Ramos (cell line): Measurements from ENCODE around the gene ALPI.
"Not testable (repeated sequence)": the region's sequence is repeated elsewhere in the genome, so short reads cannot be mapped to it uniquely, and the experiment has no call there.

Experiments
- in situ Hi-C: fragments of 300-500 bp; cut with MboI; formaldehyde crosslinking; loops from one replicate; pipeline ENCODE4 v1.14.3; 2022; ENCODE audit warnings: low sequenced_read_pairs; ENCODE audit not compliant: unreplicated experiment

Gene ALPI

DNA sequence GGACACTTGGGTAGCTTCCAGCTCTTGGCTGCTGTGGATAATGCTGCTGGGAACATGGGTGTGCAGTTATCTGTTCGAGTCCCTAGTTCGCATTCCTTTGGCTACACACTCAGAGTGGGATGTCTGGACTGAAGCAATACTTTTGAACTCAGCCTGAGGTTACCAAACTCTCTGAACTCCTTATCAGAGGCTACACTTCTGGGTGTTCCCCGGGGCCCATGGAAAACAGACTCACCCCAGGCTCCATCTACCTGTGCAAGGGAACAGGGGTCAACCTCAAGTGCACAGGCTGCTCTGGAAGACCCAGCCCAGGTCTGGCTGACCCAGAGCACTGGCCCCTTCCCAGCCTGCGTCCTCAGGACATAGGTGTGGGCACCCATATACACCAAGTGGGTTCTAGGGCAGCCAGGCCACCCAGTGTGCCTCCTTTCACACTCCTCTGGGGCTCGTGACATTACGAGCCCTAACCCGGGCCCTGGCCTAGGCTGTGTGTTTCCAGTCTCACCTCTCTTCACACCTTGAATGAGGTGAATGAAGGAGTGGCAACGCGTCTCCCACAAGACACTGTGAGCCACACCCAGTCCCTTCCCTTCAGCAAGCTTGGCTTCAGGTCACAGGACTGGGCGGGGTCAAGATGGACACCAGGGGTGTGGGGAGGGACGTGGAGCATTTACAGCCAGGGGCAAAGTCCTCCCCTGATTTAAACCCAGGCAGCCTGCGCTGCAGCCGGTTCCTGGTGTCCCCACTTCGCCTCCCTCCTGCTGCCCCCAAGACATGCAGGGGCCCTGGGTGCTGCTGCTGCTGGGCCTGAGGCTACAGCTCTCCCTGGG is at the start of gene ALPI:
ALPI (plus strand) TSS at position 728 of the 830 bp plus-strand sequence; CDS start at position 775, 47 bp downstream.
- in situ Hi-C loops, result no loop called here

DNA sequence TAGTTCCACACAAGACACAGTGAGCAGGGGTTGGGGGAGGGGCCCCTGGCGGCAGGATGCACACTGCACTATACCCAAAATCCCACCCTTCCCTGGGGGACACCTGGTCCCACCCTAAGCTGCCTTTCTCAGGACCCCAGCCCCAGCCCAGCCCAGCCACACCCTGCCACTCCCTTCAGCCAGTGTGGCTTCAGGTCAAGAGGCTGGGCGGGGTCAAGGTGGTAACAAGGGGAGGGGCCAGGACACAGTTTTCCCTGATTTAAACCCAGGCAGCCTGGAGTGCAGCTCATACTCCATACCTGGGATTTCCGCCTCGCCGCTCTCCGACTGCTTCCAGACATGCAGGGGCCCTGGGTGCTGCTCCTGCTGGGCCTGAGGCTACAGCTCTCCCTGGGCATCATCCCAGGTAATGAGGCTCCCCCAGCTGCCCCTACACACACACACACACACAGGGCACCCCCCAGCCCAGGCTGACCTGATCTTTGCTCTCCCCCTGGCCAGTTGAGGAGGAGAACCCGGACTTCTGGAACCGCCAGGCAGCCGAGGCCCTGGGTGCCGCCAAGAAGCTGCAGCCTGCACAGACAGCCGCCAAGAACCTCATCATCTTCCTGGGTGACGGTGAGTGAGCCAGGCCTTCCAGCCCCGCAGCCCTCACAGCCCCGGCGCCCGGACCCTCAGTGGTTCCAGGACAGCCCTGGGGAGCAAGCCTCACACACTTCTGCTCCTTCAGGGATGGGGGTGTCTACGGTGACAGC is 49.2 kb upstream of the ALPI start, which contains the start of gene ALPG:
ALPG (plus strand) TSS at position 289 of the 755 bp plus-strand sequence; CDS start at position 340, 51 bp downstream.
- in situ Hi-C loops, result no loop called here

DNA sequence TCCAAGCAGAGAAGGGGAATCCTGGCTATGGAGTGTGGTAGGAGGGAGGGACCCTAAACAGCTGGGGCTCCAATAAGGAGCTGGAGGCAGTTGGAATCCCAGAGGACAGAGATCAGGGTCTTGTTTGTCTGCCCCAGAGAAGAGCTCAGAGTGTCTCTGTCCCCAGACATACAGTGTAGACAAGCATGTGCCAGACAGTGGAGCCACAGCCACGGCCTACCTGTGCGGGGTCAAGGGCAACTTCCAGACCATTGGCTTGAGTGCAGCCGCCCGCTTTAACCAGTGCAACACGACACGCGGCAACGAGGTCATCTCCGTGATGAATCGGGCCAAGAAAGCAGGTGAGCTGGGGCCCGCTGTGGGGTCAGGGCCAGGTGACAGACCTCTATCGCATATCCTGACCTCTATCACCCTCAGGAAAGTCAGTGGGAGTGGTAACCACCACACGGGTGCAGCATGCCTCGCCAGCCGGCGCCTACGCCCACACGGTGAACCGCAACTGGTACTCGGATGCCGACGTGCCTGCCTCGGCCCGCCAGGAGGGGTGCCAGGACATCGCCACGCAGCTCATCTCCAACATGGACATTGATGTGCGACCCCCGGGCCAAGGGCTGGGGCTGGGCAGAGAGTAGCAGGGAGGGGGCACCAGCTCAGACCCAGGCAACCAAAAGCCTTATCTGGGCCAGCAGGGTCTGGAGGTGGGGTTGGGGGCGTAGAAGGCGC is 48.4 kb upstream of the ALPI start:
- in situ Hi-C loops, result not testable (repeated sequence)

DNA sequence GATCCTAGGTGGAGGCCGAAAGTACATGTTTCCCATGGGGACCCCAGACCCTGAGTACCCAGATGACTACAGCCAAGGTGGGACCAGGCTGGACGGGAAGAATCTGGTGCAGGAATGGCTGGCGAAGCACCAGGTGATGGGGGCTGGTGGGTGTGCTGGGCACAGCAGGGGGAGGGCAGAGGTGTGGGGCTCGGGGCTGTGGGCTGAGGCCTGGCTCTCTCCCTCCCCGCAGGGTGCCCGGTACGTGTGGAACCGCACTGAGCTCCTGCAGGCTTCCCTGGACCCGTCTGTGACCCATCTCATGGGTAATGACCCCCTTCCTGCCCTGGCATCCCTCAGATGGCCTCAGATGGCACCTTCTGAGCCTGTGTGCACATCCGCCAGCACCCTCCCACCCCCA is 47.7 kb upstream of the ALPI start:
- in situ Hi-C loops, result not testable (repeated sequence)

DNA sequence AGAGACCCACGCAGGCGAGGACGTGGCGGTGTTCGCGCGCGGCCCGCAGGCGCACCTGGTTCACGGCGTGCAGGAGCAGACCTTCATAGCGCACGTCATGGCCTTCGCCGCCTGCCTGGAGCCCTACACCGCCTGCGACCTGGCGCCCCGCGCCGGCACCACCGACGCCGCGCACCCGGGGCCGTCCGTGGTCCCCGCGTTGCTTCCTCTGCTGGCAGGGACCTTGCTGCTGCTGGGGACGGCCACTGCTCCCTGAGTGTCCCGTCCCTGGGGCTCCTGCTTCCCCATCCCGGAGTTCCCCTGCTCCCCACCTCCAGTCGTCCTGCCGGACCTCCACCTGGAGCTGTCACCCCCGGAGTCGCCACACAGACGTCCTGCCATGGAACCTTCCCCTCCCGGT is 46.3 kb upstream of the ALPI start:
- in situ Hi-C loops, result not testable (repeated sequence)

DNA sequence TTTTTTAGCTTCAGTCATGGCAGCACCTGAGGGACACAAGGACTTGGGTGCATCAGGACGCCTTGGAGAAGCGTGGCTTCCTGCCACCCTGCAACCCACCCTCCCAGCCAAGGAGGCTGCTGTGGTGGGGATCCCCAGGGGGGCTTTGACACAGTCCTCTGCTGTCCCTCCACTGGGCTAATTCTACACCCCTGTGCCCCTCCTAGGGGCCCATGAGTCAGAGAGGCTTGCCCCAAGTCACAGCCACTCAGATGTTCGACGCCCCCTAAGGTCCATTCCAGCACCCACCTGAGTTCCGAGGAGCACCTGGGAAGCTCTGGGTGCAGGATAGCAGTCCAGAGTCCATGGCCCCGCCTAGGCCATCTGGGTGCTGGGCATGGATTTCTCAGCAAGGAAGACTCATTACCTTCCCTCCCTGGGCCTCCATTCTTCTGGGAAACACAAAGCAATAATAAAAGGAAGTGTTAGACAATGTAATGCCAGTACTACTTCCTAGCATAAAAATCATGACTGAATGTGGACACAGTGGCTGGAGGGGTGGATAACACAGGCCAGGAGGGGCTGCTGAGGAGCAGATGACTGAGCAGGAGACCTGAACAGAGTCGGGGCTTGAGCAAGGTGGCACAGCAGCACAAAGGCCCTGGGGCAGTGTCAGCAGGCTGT is 45.6 kb upstream of the ALPI start:
- in situ Hi-C loops, result no loop called here

DNA sequence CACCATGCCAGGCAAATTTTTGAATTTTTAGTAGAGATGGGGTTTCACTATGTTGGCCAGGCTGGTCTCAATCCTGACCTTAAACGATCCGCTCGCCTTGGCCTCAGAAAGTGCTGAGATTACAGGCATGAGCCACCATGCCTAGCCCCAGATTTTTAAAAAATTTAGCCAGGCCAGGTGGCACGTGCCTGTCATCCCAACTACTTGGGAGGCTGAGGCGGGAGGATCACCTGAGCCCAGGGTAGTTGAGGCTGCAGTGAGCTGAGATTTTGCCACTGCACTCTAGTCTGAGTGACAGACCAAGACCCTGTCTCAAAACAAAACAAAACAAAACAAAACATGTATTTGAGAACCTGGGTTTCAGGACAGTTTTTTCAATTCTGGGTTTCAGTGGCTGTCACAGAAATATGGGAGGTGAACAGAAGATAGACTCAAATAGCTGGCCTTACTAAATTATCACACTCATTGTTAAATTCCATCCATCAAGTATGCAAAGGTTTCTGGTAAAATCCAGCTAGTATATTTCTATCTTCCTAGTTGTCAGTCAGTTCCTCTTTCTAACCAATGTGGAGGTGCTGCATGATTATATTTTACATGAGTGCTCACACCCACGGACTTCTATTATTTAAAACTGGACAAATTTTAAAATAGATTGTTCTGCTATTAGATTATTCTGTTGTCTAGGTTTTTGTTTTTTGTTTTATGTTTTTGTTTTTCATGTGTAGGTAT is 43.9 kb upstream of the ALPI start:
- in situ Hi-C loops, result no loop called here

DNA sequence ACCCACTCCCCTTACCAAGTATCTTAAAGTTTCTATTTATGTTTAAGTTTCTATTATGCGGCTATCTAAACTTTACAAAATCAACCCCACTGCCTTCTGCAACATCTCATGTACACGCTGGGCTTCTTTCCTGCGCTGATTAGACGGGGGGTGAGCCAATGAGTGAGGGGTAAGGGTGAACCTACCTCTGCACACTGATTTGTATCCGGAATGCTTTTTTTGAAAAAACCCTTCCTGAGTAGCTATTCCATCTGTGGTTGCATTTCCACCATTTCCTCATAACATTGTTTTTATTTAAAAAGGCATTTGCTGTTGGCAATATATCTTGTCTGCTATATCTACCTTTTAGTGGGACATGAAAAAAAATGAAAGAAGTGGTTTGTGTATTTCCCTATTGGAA is 43.0 kb upstream of the ALPI start:
- in situ Hi-C loops, result no loop called here

DNA sequence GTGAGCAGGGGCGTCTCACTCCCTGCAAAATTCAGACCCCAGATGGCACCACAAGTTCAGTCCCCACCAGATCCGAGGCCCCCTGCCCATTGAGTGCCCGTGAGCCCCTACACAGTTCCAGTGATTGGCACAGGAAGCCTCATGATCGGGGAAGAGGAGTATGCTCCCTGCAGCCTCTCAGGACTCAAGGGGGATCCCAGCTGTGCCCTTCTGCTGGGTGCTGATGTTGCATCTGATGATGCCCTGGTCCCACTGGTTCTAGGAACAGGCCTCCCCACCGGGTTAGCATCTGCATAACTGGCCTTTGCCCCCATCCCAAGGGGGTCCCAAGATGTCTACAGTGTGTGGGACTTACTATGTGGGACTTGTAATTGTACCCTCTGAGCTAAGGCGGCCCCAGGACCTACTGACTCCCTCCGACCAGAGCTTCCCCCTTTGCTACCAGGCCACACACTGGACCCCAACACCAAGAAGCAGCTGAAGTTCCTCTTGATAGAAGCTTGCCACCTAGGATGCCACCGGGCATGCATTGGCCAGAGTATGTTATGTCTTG is 40.7 kb upstream of the ALPI start:
- in situ Hi-C loops, result no loop called here

DNA sequence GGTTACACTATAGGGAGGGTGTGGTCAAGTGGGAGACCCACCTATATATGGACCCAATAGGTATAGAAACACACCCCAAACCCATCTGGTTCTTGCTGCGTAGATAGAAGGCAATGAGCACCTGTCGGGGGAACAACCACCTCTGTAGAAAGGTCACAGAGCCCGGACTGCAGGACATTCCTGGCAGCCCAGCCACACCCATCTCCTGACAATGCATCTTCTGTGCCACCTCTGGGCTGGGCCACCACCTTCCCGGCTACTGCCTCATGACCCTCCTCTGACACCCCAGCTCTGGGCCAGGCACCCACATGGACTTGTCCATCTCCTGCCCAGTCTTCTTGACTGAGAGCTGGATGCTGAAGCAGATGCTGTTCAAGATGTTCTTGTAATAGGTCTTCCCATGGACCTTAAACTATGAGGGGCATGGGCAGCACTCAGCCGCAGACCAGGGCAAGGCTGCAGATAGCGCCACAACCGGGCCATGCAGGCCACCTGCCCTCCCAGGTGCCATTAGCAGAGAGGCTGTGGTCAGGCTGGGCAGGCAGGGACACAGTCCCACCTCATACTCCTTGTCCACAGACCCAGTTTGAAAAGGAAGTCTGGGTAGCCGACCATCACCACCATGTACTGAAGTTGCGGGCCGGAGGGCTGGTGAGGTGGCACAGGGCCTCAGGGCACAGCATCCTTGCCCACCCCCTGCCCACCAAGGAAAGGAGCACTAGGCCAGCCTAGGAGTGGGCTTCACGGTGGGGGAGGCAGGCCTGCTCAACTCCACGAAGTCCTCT is 40.0 kb upstream of the ALPI start:
- in situ Hi-C loops, result no loop called here

DNA sequence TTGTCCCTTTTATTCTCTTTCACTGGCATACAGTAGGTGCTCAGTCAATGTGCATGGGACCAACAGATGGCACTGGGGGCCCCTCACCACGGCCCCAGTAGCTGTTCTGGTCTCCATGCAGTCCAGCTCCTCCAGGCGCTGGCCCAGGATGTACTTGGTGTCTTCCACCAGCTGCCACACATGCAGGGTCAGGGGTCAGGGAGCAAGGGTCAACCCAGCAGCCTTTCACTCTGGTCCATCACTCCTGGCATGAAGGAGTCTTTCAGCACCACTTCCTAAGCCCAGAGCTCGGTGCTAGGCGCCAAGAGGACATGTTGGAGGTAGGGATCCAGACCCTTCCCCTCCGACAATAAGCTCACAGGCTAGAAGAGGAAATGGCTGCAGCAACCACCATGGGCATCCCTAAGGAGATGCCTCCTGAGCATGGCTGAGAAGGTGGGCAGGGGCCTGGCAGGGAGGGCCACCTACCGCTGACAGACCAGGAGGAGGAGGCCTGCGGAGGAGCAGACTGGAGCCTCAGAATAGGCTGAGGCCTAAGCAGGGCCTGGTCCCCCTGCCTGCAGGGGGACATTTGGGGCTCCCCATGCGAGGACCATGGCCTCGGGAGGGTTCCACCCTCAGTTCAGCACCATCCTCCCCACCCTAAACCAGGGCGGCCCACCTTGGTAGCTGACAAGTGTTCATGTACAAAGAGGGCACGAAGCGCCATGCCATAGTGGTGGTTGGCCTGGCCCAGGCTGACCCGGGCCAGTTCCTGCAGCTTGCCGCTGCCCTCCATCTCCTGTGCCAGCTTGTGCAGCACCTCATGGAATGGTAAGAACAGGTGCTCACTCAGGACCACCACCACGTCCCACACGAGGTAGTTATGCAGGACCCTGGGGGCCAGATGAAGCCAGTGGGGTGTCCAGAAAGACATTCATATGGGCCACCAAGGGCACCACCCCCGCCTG is 39.2 kb upstream of the ALPI start:
- in situ Hi-C loops, result no loop called here

DNA sequence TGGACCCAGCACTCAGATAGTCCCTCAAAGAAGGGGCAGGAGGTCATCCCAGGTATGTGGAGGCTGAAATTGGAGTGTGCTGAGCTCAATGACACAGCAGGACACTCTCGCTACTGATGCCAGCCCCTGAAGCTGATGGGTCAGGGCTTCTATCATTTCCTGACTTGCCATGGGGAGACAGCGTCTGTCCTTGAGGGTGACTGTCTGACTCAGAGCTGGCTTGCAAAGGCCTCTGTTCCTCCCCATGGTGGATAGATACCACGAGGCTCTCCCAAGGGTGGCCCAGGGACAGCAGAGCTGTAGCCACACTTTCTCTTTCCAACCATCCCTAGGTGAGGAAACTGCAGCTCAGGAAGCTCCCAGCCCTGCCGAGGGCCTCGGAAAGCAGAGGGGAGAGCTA is 38.5 kb upstream of the ALPI start:
- in situ Hi-C loops, result no loop called here

DNA sequence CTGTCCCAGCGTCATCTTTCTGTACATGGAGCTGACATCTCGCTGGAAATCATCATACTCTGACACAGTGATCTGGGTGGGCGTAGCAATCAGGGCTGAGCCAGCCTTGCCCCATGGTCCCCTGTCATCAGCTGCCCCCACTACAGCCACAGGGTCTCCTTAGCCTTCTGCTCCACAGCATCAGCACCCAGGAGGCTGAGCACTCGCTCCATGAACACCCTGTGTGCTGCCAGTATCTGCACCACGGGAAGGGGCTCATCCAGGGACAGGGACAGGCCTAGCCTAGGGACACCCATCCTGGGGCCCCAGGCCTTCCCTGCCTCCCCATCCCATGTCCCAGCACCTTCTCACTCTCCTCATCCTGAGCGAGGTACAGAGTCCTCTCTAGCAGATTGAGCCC is 37.9 kb upstream of the ALPI start:
- in situ Hi-C loops, result no loop called here

DNA sequence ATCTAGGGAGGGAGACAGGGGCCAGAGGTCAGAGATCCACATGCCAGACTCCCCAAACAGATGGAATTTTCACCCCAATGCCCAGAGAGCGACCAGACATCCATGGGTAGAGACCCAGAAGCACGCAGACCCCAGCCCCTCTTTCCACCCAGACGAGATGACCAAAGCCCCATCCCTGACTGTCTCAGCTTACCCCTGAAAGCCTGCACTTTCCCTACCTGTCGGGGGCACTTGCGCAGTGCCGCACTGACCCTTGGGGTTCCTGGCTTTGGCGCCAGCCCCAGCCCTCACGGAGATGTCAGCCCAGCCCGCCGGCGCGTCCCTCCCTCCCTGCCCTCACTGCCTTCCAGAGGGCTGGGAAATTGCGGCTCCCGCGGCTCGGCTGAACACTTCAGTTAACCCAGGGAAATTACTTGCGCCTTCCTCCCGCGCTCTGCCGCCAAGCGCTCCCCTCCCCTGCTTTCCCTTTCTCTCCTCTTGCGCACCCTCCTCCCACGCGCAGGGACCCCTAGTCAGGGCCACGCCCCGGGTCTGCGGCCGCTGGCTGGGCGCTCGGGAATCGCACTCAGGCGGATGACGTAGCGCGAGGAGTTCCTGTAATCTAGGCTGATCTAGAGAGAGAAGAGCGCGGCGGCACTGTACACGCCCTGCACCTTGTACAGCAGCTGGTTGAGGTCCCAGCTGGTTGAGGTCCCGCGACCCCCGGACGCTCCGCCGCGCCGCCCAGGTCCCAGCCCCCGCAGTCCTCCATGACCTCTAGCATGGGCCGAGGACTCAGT is 37.3 kb upstream of the ALPI start:
- in situ Hi-C loops, result no loop called here

DNA sequence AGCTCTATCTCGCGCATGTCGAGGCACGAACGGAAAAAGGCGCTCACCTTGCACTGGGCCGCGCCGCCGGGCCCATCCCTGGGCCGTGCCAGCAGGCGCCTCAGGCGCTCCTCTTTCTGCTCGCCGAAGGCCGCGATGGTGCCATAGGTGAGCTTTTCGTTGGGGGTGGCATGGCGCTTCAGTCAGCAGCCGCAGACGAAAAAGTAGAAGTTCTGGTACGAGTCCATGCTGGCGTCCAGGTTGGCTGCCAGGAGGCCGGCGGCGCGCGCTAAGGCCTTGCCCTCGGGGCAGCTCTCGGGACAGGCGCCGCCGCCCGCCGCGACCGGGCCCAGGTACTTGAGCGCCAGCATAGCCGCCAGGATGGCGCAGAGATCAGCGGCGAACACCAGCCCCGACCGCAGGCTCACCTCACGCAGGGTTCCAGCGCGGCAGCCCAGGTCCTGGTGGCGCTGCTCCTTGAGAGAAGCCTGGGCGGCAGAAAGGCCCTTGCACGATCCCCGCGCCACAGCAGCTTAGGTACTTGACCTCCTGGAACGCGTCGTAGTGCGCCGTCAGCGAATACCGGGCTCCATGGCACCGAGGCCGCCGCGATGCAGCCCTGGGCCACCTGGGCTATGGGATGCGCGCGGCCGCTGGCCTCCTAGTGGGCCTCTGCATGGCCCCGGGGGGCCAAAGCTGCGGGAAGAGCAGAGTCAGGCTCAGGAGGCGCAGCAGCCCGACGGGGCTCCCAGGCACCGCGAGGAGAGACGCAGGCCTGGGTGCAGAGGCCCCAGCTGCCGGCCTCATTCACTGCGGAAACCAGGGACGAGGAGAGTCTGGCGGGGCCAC is 36.5 kb upstream of the ALPI start:
- in situ Hi-C loops, result no loop called here

DNA sequence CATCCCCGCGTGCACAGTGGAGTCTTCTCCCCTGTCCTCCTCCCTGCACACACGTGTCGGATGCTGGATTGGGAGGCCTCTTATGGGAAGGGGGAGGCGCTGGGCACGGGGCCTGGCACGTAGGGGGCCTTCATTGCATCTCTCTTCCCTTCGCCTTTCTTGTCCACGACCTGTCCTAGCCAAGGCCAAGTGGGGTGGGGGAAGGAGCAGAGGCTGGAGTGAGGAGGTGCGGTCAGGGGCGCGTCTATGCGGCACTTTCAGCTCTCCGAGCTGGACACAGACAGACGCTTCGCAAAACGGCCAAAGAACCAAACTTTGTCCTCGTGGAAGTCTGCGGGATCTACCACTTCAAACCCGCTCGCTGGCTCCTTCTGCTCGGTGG is 35.9 kb upstream of the ALPI start:
- in situ Hi-C loops, result no loop called here
